ENCODE data around the gene CADPS.

The CADPS gene

DNA sequence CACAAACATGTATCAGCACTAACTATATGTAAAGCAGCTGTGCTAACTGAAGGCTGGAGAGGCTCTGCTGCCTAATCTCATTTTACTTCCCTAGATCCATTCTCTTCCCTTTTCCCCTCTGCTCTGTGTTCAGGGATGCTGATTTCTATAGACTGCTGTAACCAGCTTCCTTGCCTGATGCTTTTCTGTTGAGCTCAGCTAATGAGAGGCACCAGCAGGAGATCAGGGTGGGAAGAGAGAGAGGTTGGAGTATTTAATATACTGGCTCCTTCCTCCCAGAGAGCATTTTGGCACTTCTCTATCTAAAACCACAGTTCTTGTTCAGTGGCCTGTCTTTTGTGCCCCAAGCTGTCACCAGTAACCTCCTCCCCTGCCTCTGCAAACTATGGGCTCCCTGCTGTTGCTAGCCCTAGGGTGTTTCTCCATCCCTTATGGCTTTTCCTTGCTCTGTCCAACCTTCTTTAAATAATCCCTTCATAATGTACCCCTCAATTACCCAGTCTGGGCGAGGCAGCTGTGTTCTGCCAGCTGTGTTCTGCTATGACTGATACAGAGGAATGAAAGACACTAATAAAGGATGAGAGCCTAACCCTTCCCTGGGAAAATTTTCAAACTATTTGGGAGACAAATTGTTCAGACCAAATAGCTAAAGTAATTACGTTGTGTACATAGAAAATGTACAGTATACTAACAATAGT is 69.5 kb downstream of the CADPS start:
- no peak for DNase-seq

DNA sequence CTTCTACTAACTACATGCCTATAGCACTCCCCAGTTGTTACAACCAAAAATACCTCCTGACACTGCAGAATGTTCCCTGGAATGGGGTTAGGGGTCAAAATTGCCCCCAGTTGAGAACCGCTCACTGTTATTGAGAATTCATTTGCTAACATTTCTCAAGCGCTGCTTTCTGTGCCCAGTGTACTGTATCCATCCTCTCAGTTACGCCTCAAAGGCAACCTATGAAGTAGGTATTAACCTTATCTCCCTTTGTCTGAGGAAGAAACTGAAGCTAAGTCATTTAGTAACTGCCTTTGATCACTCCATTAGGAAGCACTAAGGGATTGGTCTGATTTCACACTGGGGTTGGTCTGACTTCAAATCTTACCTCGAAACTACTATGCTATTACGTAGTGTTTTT is 70.1 kb downstream of the CADPS start:
- DNase-seq: no peak

DNA sequence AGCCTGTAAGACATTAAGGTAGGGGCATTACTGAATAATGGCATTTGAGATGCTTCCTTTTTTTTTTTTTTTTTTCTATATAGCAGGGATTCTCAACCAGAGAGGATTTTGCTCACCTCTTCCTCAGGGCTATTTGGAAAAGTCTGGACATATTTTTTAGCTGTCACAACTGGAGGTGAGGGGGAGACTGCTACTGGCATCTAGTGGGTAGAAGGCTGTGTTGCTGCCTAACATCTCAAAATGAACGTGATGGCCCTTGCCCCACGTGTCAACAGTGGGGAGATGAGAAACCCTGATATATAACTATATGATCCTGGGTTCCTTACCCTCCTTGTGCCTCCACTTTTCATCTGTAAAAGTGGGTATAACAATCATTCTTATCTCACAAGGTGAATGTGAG is 71.9 kb downstream of the CADPS start:
- DNase-seq: no peak

DNA sequence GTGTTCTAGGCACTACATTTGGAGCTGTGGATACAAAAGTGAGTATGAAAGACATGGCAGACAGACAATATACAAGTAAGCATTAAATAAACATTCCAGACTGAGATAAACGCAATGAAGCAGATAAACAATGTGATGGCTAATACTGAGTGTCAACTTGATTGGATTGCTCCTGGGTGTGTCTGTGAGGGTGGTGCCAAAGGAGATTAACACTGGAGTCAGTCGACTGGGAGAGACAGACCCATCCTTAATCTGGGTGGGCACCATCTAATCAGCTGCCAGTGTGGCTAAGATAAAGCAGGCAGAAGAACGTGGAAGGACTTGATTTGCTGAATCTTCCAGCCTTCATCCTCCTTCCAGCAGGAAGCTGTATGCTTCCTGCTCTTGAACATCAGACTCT is 77.2 kb downstream of the CADPS start:
- no peak for DNase-seq

DNA sequence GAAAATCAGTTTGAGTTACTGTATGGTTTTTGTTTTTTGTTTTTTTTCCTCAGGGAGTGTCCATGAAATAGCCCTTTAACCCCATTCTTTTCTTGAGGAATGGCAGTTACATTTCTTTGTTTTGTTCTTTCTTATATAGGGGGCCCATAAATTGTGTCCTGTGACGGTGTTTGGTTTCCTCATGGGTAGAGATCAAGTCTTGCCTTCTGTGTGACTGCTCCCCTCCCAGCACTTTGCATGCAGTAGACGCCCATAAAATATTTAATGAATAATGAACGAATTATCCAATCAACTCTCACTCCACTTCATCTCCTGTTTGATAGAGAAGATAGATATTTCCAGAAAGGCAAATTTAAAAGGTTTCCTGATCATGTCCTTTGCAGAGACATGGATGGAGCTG is 78.1 kb downstream of the CADPS start:
- DNase-seq: no peak

DNA sequence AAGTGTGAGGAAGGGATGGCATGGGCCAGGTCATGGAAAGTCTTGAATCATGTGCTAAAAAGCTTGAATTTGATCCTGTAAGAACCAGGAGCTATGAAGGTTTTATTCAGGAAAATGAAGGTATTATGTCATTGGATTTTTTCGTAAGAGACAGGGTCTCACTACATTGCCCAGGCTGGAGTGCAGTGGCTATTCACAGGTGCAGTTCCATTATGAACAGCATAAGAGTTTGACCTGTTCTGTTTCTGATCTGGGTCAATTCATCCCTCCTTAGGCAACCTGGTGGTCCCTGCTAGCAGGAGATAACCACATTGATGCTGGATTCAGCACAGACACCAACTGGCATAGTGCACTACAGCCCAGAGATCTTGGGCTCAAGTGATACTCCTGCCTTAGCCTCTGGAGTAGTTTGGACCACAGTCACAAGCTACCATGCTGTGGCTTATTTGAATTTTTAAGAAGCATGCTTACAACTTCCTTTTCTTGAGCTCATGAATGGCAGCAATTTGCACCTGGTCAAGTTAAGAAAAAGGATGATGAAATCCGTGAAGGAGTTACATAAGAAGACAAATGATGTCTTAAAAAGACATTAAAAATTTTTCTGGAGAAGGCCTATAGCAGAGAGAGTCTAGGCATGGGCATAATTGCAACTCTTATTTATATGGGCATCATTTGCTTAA is 79.1 kb downstream of the CADPS start:
- no peak for DNase-seq

DNA sequence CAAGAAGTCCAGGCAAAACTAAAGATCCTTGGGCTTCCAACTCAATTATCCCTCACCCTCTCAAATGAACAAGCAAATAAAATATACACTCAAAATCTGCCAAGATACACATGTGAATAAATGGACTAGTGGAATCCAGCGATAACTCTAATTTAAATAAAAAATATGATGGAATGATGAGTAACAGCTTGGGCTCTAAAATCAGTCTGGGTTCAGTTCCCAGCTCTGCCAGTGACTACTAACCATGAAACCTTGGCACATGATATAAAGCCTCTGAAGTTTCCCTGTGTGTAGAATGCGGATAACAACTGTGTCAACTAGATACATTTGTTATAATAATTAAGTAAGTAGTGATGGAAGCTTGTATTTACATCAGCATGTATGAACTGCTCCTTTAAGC is 81.3 kb downstream of the CADPS start:
- DNase-seq: no peak

DNA sequence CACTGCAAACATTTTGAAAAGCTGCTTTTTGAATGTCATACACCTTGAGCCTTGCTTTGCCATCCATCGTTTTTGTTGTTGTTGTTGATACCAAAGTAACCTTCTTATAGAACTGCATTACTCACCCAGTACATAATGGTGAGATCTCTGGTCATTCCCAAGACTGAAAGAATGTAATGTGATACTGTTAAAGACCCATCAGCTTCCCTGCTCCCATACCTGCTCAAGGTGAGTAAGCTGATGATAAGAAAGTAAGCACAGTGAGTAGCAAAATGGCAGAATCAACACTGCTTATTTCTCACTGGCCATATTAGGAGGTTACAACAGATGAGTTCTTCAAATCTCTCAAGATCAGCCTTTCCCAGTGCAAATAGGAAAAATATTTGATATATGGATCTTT is 89.8 kb downstream of the CADPS start:
- DNase-seq: no peak

DNA sequence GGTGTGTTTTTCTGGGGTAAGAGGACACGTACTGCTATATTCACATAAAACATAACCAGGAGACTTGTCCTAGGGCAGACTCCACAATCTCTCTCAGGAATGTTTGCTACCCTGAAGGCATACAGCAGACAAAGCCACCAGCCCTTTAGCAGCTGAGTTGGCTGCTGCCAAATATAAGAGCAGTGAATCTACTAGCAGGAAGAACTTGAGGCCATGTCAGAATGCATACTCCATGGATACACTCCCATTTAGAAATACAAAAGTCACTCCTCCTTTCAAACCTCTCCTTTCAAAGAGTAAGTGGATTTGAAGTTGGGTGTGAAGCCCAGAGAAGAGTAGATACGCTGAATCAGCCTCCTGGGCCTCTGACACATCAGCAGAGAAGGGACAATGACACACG is 94.1 kb downstream of the CADPS start:
- no peak for DNase-seq

DNA sequence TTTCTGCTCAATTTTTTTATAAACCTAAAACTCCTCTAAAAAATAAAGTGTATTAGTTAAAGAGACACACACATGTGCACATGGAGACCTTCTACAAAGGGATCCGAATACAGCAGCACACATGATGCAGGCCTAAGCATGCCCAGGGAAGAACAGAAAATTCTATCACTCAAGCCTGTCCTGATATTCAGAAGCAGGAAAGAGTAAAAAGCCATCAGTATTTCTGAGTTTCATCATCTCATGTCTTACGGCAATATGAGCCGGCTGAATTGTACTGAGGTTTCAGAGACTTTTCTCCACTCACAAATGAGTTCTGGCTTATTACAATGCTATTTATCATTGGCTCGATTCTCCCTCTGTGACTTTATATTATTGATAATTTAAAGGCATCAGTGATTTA is 97.5 kb downstream of the CADPS start:
- DNase-seq: no peak

DNA sequence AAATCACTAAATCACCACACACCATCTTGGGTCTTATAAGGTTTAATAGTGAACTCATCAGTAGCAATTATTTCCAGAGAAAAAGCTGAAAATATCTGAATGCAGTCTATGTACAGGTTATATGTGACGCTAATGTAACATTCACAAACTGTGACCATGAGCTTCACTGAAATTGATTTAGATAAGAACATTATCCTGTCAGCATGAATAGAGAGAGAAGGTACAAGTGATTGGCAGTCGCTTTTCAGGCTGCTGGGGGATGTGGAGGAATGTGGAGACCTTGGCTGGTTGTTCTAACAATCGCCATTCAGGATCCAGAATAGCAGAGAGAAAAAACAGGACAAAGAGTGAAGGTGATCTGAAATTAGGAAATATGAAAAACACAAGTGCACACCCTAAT is 98.1 kb downstream of the CADPS start:
- no peak for DNase-seq

DNA sequence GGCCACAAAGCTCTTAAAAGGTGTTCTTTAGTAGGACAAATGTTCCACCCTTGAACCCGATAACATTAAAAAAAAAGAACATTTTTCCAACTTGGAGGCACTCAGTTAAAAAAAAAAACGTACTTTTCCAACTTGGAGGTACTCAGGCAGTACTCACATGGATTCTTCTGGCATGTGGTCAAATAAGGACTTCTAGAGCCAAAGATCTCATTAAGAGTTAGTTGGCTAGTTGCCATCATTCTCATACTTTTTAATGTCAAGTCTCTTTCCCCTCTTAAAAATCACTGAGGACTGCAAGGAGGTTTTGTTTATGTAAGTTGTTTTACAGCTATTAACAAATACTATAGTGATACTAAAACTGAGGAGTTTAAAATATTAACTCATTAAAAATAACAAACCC is 101.0 kb downstream of the CADPS start:
- DNase-seq: no peak

DNA sequence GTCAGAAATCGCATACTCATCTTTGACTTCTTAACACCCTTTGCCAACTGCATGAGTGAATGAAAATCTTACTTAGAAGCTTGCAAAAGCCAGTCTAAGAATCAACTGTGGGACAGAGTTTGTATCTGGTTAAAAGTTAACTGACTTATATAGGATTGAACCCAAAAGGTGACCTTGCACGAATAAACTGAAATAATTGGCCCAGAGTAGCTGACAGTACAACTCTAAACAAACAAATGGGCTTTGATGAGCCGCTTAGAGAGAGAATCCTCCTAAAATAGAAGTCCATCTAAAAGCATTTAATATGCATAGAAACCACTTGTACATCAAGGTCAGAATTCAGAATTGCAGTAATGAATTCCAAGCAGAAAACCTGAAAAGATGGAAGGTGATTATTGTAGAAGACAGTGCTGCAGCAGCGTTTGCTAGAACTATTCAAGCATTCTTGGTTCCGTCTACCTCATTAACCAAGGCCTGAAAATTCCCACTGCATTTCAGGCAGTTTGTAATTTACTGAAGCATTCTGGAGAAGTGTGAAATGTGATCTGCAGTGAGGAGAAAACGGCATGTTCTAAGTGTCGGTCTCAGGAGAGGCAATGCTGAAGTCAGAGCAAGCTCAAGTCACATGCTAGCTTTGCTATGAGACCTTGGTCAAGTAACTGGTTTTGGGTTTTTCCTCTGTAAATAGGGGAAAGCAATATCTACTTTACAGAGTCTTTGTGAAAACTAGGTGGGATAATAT is 103.7 kb downstream of the CADPS start:
- DNase-seq: no peak

DNA sequence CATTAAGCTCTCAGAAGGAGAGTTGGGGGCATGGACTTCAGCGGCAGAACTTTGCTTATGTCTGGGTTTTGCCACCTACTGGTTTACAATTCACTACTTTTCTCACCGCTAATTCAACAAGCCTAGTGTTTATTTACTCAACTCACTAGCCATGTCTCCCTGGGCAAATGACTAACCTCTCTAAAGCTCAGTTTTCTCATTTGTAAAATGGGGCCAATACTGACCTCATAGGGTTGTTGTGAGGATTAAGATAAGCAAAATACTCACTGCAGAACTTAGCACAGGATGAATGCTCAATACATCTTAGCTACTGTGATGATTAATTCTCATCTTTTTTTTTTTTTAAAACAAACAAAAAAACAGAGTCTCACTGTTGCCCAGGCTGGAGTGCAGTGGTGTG is 106.3 kb downstream of the CADPS start:
- DNase-seq: no peak

DNA sequence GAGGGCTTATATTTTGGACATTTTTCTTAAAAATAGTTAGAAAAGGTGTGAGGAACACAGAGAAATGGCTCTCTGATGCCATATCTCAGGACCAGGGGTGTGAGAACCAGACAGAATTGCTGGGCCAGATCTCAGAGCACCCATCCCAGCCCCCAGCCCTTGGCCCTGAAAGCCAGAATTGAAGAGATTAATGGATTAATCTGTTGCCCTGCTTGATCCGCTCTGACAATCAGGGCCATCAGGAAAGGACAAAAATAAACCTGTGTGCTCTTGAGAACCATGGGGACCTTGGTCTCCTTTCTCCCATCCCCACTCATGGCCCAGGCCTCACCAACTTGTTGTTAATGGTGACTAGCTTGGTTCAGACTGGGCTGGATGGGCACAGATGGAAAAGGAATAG is 113.5 kb downstream of the CADPS start:
- no peak for DNase-seq

DNA sequence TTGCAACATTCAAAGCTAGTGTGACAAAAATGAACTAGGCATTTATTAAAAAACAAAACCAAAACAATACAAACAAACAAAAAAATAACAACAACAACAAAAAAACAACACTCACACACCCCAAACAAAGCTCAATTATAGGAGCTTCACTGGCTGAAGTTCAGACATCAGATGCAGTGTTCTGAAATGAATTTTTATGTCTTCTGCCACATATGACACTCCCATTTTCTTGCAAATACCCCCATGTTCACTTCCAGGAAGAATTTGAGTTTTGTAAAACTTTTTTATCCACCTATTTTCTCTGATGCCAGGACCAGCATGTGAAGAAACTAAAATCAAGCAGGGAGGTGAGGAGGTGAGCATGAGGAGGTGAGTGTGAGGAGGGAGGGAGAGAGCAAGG is 113.9 kb downstream of the CADPS start:
- DNase-seq: no peak

DNA sequence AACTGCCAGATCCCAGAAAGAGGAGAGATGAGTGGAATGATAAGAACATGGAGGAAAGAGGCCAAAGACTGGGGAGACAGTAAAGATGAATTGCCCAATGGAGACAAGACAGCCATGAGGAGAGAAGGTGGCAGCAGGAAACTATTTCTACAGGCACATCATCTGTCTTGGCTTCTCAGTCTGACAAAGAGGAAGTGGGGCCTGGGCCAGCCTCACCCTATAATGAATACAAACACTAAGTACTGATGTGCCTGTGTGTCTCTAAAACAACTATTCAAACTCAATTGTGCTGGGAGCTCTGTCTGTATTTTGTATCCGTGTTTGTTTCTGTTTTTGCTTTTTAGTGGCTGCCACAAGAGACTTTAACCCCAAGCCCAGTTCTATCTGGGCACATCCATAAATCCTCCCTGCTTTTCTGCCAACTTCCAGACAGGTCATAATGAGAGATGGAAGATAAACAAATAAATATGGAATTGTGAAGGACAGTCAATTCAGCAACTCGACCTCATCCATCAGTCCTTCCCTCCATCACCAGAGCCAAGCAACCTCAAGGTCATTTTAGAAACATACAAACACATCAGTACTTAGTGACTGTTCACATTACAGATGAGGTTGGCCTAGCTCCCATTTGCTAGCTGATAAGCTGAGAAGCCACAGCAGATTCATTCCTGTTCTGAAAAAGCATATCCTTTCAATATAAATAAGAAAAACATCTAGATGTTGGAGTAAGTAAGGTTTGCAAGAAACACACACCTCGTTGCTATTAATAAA is 116.7 kb downstream of the CADPS start:
- no peak for DNase-seq

DNA sequence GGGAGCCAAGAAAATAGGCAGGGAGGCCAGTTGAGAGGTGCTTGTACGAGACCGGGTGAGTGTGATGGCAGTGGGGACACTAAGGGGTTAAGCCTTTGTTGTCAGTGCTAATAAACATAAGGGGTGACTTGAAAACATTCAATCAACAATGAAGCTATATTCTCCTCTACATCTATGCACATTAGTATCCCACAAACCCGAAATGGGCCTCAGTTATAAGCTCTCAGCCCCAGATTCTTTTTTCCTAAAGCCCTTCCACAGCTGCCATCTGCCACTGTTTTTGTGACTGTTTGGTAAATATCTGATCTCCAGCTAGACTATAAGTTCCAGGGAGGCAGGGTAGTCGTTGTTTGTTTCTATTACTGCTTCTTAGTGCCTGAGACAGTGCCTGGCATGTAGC is 118.2 kb downstream of the CADPS start:
- no peak for DNase-seq

DNA sequence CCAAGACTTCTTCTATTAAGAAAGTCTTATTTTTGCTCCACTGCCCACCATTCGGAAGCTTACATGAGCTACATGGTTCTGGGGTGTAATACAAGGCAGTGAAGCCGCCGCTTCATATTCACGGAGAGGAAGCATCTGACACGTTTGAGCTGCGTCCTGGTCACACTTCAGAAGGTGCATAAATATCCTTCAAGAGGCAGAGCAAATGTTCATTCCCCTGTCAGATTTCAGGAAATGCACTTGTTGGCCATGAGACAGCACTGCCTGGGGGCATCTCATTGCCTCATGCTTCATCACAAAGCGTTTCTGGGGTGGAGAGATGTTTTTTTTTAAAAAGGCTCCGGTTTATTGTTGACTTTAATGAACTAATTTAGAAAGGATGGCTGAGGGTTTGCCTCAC is 119.9 kb downstream of the CADPS start:
- no peak for DNase-seq

DNA sequence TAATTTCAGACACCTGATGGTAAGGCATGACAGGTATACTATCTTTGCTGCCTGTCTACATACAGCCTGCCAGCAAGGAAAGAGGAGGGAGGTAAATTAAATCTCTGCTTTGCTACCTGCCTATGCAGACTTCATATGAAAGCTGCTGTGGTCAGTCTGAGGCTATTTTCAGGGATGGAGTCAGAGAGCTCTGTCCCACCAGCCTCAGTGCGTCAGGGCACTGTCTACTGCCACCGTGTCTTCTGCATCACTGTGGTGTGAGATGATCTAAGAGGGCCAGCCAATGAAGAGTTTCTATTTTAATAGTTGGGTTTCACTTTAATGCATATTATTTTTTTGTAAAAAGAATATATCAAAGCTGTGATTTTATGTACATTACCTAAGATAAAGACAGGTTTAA is 125.6 kb downstream of the CADPS start:
- DNase-seq: no peak

DNA sequence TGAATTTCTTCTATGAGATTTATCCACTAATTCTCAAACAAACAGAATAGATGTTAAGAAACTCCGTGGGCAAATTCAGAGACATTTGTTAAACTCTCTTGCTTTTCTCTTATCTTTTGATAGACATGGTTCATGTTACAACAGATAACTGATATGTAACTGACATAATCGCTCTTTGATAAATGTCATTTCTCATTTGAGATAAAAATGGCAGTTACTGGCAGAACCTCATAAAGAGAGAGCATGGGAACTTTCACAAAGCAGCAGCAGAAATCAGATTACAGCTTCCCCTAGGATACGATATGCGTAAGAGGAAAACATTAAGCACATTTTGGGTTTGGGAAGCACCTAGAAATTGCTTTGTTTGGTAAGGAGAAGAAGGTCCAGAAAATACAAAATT is 126.1 kb downstream of the CADPS start:
- DNase-seq: no peak

DNA sequence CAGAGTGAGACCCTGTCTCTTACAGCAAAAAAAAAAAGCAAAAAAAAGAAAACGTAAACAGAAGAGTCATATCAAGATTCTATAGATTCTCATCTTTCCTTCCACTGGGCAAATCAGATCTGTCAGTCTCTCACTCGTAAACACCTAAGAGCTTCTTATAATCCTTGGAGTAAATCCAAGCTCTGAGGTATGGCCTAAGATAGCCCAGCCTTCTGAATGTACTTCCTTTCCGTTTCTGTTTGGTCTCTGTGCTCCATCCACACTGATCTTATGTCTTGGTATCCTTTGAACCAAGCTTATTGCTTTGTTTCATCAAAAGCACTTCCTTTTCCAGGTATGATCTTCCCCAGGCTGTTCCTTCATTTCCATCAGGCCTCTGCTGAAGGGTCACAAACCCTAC is 137.8 kb downstream of the CADPS start:
- no peak for DNase-seq

DNA sequence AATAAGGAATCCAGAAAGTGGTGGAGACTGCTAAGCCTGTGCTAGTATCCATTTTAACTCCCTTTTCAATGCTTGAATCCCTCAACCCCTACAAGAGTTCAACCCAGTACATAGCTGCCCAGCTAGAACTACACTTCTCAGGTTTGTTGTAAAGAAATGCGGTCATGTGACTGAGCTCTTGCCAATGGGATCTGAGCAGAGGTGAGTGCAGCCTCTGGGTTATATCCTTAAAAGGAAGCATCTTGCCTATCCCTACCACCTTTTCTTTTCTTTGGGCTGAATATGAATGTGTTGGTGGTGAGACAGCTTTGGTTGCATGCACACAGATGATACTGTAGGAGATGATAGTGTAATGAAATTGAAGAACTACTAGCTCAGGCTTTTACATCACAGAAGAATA is 139.7 kb downstream of the CADPS start:
- DNase-seq: no peak

All from stimulated activated CD4-positive, alpha-beta T cell treated with anti-CD3 and anti-CD28 coated beads, Interleukin-4, amount 100 ng/mL, for 1 hour (primary cell).